A172 (cell line): Measurements from ENCODE around the gene ARHGAP10. TPM values are rescaled to one million over a fixed set of nuclear protein-coding genes. Genes with fewer than 3 reads are reported as not detected.
"Not testable (repeated sequence)": the region's sequence is repeated elsewhere in the genome, so short reads cannot be mapped to it uniquely, and the experiment has no call there.

Experiments
- DNase-seq: peaks from one replicate; pipeline ENCODE4 v3.0.0-alpha.2; 2015; ENCODE audit warnings: low spot score
- total RNA-seq: library from RNA; depleted of rRNA; stranded (reverse); fragments of >200 nt; shearing (Covaris generic); gene quantifications from 2 replicates; pipeline ENCODE4 v1.2.3, GENCODE V29; 2014

The ARHGAP10 gene
- total RNA-seq, 1 experiment from 2014 or later = 9.1 TPM

GRCh38 chr4:147985376-147985775 lies 253.5 kb downstream of the ARHGAP10 start:
- no peak for DNase-seq

- DNase-seq = no peak
These were observed 255.4 kb downstream of the ARHGAP10 start for GRCh38 chr4:147987252-147987651.

DNA sequence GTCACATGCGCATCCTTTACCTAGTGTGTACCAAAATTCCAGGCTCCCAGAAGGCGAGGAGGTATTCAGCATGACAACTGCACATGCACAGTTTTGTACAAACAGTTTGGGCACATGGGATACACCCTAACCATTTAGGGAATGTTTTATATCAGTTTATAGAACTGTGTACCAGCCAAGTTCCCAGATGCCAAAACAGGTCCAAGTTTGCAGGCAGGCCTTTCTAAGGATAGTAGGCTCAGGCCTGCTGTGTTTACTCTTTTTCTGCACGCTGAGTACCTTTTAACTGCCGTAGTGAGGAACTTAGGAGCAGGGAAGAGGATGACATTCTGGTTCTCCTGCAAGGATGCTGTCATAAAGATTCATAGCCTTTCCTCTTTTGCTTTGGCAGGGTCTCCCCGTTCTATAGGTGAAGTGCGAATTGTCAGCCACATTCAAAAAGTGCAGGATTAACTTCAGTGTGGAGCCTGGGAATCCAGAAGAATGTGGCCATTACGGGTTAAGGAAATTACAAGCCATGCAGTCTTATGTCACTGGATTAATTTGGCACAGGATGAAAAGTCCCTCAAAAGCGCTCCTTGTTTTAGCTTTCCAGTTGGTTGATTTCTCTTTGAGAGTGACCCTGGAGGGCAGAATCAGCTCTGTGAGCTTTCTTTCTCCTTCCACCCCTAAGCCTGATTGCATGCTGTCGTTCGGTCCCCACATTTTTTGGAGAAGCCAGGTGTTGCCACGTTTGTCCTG lies 259.8 kb downstream of the ARHGAP10 start:
- DNase-seq = no peak

DNA sequence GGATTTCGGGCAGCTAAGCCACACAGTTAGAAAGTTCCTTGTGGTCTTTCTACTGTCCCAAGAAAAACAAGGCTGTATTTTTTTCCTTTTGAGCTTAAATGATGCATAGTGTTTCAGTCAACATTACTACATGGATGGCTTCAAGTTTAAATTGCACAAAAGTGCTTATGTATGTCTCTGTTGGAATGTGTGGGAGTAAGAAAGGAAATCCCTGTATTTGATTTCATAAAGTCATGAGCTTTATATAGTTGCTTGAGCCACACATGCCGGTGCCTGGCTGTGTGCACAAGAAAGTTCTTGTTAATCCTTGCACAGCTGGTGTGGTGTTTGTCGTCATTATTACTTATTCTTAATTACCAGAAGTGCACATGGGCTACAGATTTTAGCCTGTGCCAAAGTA lies 262.2 kb downstream of the ARHGAP10 start:
- DNase-seq = no peak

- DNase-seq = no peak
These were observed 262.9 kb downstream of the ARHGAP10 start for GRCh38 chr4:147994491-147995385.

GRCh38 chr4:147996859-147997258 lies 265.0 kb downstream of the ARHGAP10 start:
- no peak for DNase-seq

GRCh38 chr4:148000038-148000437 lies 268.1 kb downstream of the ARHGAP10 start:
- DNase-seq = not testable (repeated sequence)

GRCh38 chr4:148004228-148004857 lies 272.5 kb downstream of the ARHGAP10 start:
- DNase-seq = no peak

DNA sequence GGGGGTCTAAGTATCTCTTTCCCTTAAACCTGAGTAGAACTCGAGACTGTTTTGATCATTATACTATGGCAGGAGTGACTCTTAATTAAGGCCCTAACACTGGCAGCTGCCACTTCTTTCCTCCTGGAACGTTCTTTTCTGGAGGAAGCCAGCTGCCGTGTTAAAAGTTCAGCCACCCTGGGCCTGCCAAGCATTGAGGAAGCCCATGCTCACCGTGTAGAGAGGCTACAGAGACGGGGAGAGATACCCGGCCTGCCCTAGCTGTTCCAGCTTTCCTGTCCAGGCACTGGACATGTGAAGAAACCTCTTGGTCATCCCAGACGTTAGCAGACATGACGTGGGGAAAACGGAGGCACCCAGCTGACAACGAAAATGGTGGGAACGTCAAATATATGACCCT lies 274.1 kb downstream of the ARHGAP10 start:
- no peak for DNase-seq

GRCh38 chr4:148007314-148007760 lies 275.4 kb downstream of the ARHGAP10 start:
- DNase-seq = peak; percentile 97

DNA sequence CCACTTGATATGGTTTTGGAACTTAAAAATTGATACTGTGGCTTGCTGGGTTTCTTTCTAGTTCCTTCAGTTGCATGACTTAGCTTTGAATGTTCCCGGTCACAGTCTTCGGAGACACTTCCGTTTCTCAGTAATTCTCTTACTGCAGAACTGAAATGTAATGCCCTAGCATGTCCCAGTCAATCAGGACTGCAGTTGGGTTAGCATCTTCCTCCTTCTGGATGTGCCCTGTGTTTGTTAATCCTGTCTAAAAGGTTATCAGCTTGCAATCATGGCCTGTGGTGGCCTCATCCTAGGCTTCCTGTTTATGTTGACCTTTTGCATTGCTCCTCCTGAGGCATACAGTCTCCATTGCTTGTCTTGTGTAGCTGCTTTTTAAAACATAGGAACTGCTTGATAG lies 275.9 kb downstream of the ARHGAP10 start:
- peak; percentile 32 for DNase-seq

GRCh38 chr4:148015058-148015457 lies 283.2 kb downstream of the ARHGAP10 start:
- DNase-seq = no peak

DNA sequence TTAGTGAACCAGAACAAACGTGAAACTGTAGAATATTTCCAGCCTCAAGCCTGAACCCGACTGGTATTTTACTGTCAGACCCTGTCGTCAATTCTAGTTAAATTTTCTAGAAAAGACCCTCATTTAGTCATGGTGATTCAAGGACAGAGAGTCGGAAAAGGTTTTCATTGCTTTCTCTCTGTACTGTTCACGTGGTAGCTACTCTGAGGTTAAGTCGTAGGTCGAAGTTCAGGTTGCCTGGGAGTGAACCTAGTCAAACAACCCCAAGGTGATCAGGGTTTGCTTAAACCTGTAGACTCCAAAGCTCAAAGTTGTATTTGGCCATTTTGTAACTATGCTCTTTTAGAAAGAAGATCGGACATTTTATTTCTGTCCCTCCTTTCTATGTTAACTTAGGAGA lies 283.6 kb downstream of the ARHGAP10 start:
- no peak for DNase-seq

DNA sequence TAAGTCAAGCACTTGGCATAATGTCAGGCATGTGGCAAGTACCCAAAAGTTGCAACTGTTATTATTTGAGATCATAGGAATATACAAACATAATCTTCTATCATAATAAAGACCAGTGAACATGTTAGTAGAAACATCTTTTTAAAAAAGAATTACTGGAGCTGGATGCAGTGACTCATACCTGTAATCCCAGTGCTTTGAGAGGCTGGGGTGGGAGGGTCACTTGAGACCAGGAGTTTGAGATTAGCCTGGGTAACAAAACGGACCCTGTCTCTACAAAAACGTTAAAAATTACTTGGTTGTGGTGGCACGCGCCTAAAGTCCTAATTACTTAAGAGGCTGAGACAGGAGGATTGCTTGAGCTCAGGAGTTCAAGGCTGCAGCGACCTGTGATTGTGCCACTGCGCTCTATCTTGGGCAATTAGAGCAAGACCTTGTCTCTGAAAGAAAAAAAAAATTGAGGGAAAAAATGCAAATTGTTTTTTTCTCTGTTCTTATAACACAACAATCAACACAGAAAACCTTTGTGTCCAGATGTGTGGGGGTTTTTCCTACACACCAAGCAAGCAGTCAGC lies 284.3 kb downstream of the ARHGAP10 start:
- no peak for DNase-seq

DNA sequence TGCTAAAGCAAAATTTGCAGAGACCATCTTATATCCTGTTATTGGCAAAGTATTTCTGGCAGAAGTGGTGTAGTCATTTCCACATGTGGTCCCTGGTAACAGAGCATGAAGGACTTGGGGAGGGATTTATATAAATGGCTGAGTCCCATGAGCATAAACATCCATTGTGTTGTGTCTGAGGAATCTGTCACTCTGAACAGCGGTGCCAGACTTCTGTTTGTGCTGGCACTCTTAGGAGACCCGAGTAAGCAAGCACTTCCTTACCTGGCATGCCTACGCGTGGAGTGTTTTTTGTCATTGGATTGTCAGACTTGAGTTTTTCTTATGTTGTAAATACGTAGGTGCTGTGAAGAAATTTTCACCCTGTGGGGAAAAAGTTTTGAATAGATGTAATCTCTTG lies 285.9 kb downstream of the ARHGAP10 start:
- DNase-seq = no peak

DNA sequence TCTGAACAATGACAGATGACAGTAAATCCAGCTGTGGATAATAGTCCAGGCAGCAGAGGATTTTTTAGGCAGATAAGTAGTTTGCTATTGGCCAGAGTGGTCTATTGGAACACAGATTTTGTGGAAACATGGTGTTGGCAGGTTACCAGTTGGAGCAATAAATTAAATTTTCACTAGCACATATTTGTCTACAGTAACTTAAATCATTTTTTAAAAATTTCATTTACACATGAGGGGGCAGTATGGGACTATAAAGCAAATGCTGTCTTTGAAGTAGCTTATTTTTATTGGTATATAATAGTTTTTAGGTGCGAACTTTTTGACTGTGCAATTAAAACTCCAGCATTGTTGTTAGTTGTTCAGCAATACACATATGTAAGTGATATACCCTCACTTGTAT lies 289.8 kb downstream of the ARHGAP10 start:
- DNase-seq = no peak

DNA sequence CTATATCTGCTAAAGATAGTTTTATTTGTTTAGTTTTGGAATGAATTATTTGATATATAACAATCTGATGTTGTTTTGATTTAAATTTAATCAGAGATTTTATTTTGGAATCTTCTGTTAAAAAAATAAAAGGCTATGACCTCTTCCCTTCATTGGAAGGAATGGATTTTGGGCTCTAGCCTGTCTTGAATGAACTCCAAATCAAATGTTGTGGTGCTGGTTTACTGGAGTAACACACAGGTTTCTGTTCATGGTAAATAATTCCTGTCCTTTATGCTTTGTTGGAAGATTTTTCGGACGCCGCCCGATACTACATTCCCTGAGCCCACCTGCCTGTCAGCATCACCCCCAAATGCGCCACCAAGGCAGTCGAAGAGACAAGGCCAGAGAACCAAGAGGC lies 291.1 kb downstream of the ARHGAP10 start:
- no peak for DNase-seq

DNA sequence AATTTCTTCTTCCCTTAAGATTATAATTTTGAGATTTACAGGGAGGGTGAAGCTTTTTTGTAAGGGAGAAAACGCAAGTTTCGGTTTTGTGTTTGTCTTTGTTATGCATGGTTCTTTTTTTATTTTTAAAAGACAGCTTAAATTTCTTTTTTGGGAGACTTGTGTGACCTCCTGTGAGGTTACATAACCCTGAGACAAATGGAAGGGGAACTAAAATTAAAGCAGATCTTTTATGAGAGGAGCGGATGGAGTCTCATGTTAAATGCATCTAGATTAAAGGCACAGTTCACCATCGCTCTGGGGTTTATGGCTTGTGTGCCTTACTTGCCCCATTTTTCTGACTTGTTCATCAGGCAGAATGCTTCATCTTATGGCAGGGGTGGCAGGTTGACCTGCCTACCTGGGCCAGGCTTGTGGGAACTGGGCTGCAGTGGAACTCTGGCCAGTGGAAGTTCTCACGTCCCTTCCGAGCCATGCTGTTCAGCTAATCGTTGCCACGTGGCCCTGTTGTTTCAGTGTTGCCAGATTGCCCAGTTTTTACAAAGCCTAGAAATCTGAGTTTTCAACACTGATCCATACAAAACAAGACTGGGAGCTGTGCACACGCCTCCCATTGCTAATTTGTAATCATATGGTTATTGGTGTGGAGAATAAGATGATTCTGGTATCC lies 291.8 kb downstream of the ARHGAP10 start:
- no peak for DNase-seq

DNA sequence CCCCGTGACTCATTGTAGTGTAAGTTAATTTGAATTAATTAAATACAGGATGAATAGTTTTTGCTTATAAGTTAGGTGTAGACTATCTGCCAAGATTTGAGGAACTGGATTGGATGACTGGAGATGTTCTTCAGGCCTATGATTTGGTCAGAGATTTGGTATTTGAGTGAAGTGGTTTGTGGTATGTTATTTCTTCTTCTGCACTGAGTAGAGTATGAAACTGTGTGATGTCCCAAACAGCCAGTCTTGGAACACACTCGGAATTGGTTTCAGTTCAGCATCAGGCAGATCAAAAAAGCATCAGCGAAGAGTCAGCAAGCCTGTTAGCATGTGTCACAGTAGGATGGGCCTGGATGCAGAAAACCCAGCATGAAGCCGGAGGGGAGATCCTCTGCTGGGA lies 294.1 kb downstream of the ARHGAP10 start:
- DNase-seq = no peak

DNA sequence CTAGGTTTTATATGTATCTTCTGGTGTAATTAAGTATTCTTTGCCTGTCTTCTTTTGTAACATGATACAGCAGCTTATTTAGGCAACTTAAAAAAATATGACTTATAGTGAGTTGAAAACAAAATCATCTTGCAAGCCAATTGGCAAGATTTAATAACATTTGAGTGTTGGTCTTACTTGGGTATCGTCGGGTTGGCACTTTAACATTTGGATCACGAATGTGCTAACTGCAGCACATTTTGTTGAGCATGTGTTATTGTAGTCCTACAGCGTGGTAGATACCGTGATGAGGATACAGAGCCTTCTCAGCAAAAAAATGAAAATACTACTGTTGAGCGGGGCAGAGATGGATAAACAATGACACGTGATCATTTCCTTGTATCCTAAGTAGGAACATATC lies 295.3 kb downstream of the ARHGAP10 start:
- DNase-seq = no peak

GRCh38 chr4:148029781-148030180 lies 297.9 kb downstream of the ARHGAP10 start:
- DNase-seq = no peak
